H9 (cell line): ENCODE data around the gene MED25. TPM values are rescaled to one million over a fixed set of nuclear protein-coding genes. Genes with fewer than 3 reads are reported as not detected.
A peak's percentile ranks its signal among the peaks of the same experiment; 100 is the strongest.

Source experiments
- DNase-seq: peaks from one replicate; pipeline ENCODE4 v3.0.0-alpha.2; 2017
- H2AFZ ChIP-seq: one replicate; pipeline ENCODE4 v1.6.1; 2013; ENCODE audit warnings: mild to moderate bottlenecking, low read length, control low read depth, moderate library complexity
- H2AK5ac ChIP-seq: 2 replicates; pipeline ENCODE4 v1.6.1; 2013; ENCODE audit warnings: low read length, control low read depth, mixed read lengths; ENCODE audit not compliant: insufficient read length
- H2BK120ac ChIP-seq: one replicate; pipeline ENCODE4 v1.6.1; 2013; ENCODE audit warnings: low read depth, mild to moderate bottlenecking, low read length, control low read depth, inconsistent platforms; ENCODE audit not compliant: poor library complexity, severe bottlenecking
- H2BK12ac ChIP-seq: 2 replicates; pipeline ENCODE4 v1.6.1; 2013; ENCODE audit warnings: low read length, control low read depth, mixed read lengths, low read depth; ENCODE audit not compliant: insufficient read length
- H2BK15ac ChIP-seq: 2 replicates; pipeline ENCODE4 v1.6.1; 2013; ENCODE audit warnings: low read depth, low read length, control low read depth
- H2BK20ac ChIP-seq: one replicate; pipeline ENCODE4 v1.6.1; 2013; ENCODE audit warnings: low read depth, mild to moderate bottlenecking, low read length, control low read depth, inconsistent platforms; ENCODE audit not compliant: poor library complexity, severe bottlenecking
- H2BK5ac ChIP-seq: 2 replicates; pipeline ENCODE4 v1.6.1; 2013; ENCODE audit warnings: low read length, control low read depth, mixed read lengths; ENCODE audit not compliant: insufficient read length
- H3K14ac ChIP-seq: 2 replicates; pipeline ENCODE4 v1.6.1; 2013; ENCODE audit warnings: low read length, control low read depth; ENCODE audit not compliant: insufficient read depth
- H3K18ac ChIP-seq: 2 replicates; pipeline ENCODE4 v1.6.1; 2013; ENCODE audit warnings: low read depth, mild to moderate bottlenecking, mixed read lengths, low read length, control low read depth; ENCODE audit not compliant: insufficient read length
- H3K23ac ChIP-seq: 2 replicates; pipeline ENCODE4 v1.6.1; 2013; ENCODE audit warnings: low read length, control low read depth, mixed read lengths, low read depth; ENCODE audit not compliant: insufficient read length
- H3K23me2 ChIP-seq: 2 replicates; pipeline ENCODE4 v1.6.1; 2013; ENCODE audit warnings: low read depth, mild to moderate bottlenecking, mixed read lengths, low read length, control low read depth; ENCODE audit not compliant: insufficient read length, poor library complexity, severe bottlenecking
- H3K27ac ChIP-seq: 2 replicates; pipeline ENCODE4 v1.5.1; 2013; ENCODE audit warnings: low read length, control low read depth, mixed read lengths, low read depth; ENCODE audit not compliant: insufficient read length
- H3K27me3 ChIP-seq: 2 replicates; pipeline ENCODE4 v1.6.1; 2013; ENCODE audit warnings: low read length, control low read depth, inconsistent platforms; ENCODE audit not compliant: insufficient read depth
- H3K4ac ChIP-seq: 2 replicates; pipeline ENCODE4 v1.6.1; 2013; ENCODE audit warnings: low read depth, mild to moderate bottlenecking, control low read depth, inconsistent platforms, low read length, moderate library complexity
- H3K4me1 ChIP-seq: 2 replicates; pipeline ENCODE4 v1.6.1; 2013; ENCODE audit warnings: low read length, control low read depth, inconsistent platforms; ENCODE audit not compliant: insufficient read depth
- H3K4me2 ChIP-seq: 2 replicates; pipeline ENCODE4 v1.6.1; 2013; ENCODE audit warnings: low read length, control low read depth, mixed read lengths; ENCODE audit not compliant: insufficient read length, insufficient read depth
- H3K56ac ChIP-seq: 2 replicates; pipeline ENCODE4 v1.6.1; 2013; ENCODE audit warnings: low read depth, mild to moderate bottlenecking, mixed read lengths, low read length, control low read depth; ENCODE audit not compliant: insufficient read length
- H3K79me1 ChIP-seq: 2 replicates; pipeline ENCODE4 v1.6.1; 2013; ENCODE audit warnings: low read depth, mild to moderate bottlenecking, moderate library complexity, low read length, control low read depth, inconsistent platforms; ENCODE audit not compliant: insufficient read depth, poor library complexity, severe bottlenecking
- H3K79me2 ChIP-seq: 2 replicates; pipeline ENCODE4 v1.6.1; 2013; ENCODE audit warnings: low read length, control low read depth, inconsistent platforms; ENCODE audit not compliant: insufficient read depth
- H3K9ac ChIP-seq: 2 replicates; pipeline ENCODE4 v1.6.1; 2013; ENCODE audit warnings: low read length, control low read depth, mixed read lengths; ENCODE audit not compliant: insufficient read length; ENCODE audit errors: extremely low read depth
- H3K9me3 ChIP-seq: one replicate; pipeline ENCODE4 v1.6.1; 2013; ENCODE audit warnings: low read depth, low read length, inconsistent platforms; ENCODE audit not compliant: control insufficient read depth
- H3T11ph ChIP-seq: one replicate; pipeline ENCODE4 v1.6.1; 2013; ENCODE audit warnings: mild to moderate bottlenecking, low read length, control low read depth, inconsistent platforms
- H4K20me1 ChIP-seq: one replicate; pipeline ENCODE4 v1.6.1; 2013; ENCODE audit not compliant: control insufficient read depth, insufficient read length, insufficient read depth
- H4K5ac ChIP-seq: 2 replicates; pipeline ENCODE4 v1.6.1; 2013; ENCODE audit warnings: low read depth, mild to moderate bottlenecking, mixed read lengths, low read length, control low read depth; ENCODE audit not compliant: insufficient read length
- H4K8ac ChIP-seq: replicated peaks from 2 replicates; pipeline ENCODE4 v1.6.1; 2013; ENCODE audit warnings: low read length, control low read depth, mixed read lengths, low read depth; ENCODE audit not compliant: insufficient read length
- H4K91ac ChIP-seq: 2 replicates; pipeline ENCODE4 v1.6.1; 2013; ENCODE audit warnings: low read depth, mild to moderate bottlenecking, moderate library complexity, mixed read lengths, low read length, control low read depth; ENCODE audit not compliant: insufficient read length
- H3K27ac Mint-ChIP-seq, 3 experiments: 2 replicates in 2 of 3; 3 replicates in 1 of 3; pipeline ENCODE4 v1.8.0; 2020 to 2021; ENCODE audit warnings: mixed read lengths in 3 of 3, mild to moderate bottlenecking in 1 of 3, moderate library complexity in 1 of 3
- H3K27me3 Mint-ChIP-seq: 2 replicates; pipeline ENCODE4 v1.8.0; 2021; ENCODE audit warnings: low read depth, mild to moderate bottlenecking, moderate library complexity, mixed read lengths
- H3K36me3 Mint-ChIP-seq, 3 experiments: 2 replicates in 2 of 3; 3 replicates in 1 of 3; pipeline ENCODE4 v1.8.0; 2020 to 2021; ENCODE audit warnings: low read depth in 3 of 3, mixed read lengths in 3 of 3; ENCODE audit not compliant: insufficient read depth in 1 of 3
- H3K4me1 Mint-ChIP-seq, 2 experiments: 2 replicates each; pipeline ENCODE4 v1.8.0; 2020; ENCODE audit warnings: mixed read lengths in 2 of 2
- H3K4me3 Mint-ChIP-seq, 2 experiments: 2 replicates in 1 of 2; 3 replicates in 1 of 2; pipeline ENCODE4 v1.8.0; 2020 to 2021; ENCODE audit warnings: mild to moderate bottlenecking in 2 of 2, mixed read lengths in 2 of 2, moderate library complexity in 1 of 2
- H3K9me3 Mint-ChIP-seq, 2 experiments: 2 replicates in 1 of 2; 3 replicates in 1 of 2; pipeline ENCODE4 v1.8.0; 2020; ENCODE audit warnings: mild to moderate bottlenecking in 2 of 2, mixed read lengths in 2 of 2, moderate library complexity in 1 of 2
- WGBS: extraction: QIAGEN DNeasy Blood & Tissue Kit; methylation state at CpG from one replicate; pipeline ENCODE4 v1.1.7; 2013; ENCODE audit warnings: missing lambda C conversion rate, low lambda C conversion rate, mixed read lengths; ENCODE audit not compliant: insufficient read length; ENCODE audit errors: extremely low coverage; 5-methylcytosine and 5-hydroxymethylcytosine counted together
- total RNA-seq: library from RNA; stranded (reverse); gene quantifications from 2 replicates; pipeline ENCODE4 v1.2.1, GENCODE V29; 2021
- TF ChIP-seq, protein P1 (sequence below): fragments of 200-600 bp; sonication (generic); conservative IDR thresholded peaks from 3 replicates; pipeline ENCODE4 v1.8.0; 2021; ENCODE audit warnings: antibody characterized with exemption, mild to moderate bottlenecking

MED25 gene
- total RNA-seq, 1 experiment from 2014 or later: 77.5 TPM

DNA sequence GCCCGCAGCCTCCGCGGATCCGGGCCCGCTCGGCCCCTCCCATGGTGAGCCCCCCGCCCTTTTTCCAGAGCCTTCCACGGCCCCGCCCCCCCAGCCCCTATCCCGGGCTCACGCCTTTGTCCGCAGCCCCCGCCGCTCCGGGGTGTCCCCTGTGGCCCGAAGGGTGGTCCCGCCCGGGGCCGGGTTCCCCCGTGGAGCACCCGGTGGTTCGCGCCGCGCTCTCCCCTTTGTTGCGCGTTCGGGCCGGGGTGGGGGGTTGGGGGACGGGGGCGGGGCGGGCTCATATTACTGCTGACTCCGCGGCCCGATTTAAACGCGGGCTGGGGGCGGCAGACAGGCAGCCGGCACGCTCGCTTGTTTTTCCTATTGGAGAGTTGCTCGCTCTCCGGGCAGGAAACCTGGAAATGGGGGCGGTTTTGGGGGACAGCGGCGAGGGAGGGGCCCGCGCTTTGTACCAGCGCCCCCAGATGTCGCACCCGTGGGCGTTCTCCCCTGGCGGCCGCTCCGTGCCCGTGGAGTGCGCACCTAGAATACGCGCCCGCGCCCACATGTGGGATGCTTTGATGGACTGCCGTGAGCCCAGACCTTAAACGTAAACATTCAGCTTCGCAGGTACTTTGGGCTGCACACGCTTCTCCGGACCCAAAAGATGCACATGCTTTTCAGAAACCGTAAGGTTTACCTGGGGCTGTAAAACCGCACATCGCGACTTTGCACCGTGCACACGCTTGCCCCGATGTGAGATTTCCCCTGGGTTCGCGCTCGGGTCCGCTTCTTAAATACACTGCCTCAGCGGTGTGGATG is 33.6 kb downstream of the MED25 start:
- Histone ChIP-seq H4K20me1 (peaks cover 3% of the 10 kb centered on the region), H2BK20ac (no peak overlapping the region), H4K5ac (no peak overlapping the region), H2AFZ (no peak overlapping the region), H3K27ac (no peak overlapping the region), H3K27me3 (no peaks in the 10 kb centered on the region), H3K9me3 (no peaks in the 10 kb centered on the region), H3K79me2 (peaks cover 9% of the 10 kb centered on the region; the same call in 1 of the 2 replicates), H2BK12ac (no peak overlapping the region), H3K56ac (no peak overlapping the region), H3T11ph (no peak overlapping the region), H3K18ac (no peak overlapping the region), H2BK5ac (no peak overlapping the region), H3K9ac (peak overlapping the region; percentile 48), H2BK120ac (no peak overlapping the region), H2BK15ac (no peak overlapping the region), H3K4me1 (no peaks in the 10 kb centered on the region; the same call in 1 of the 2 replicates), H4K8ac (no peak overlapping the region), H3K23me2 (peaks cover 10% of the 10 kb centered on the region), H3K14ac (no peak overlapping the region), H3K23ac (no peak overlapping the region), H3K4ac (no peak overlapping the region), H3K79me1 (peaks cover 11% of the 10 kb centered on the region), H3K4me2 (peak overlapping the region; percentile 90), H2AK5ac (no peak overlapping the region), H4K91ac (no peak overlapping the region)
- Mint-ChIP-seq H3K27me3 (no peaks in the 10 kb centered on the region; the same call in none of the 2 replicates), H3K9me3 (peaks cover 0 to 4% of the 10 kb centered on the region in 2 experiments; a peak in 2 of 5 replicates), H3K4me3 (peak overlapping the region; percentile 80 to 81), H3K4me1 (peaks cover 22 to 27% of the 10 kb centered on the region in 2 experiments), H3K36me3 (peaks cover 33 to 52% (median 43%) of the 10 kb centered on the region in 3 experiments), H3K27ac (0 out of 7 replicates have a peak overlapping the region, but pooled peaks of 2 of the 3 experiments have one; percentile 22 to 35)
- no CpG with 5 or more reads among the region's 78 CpGs for WGBS
- TF ChIP-seq, protein P1, sequence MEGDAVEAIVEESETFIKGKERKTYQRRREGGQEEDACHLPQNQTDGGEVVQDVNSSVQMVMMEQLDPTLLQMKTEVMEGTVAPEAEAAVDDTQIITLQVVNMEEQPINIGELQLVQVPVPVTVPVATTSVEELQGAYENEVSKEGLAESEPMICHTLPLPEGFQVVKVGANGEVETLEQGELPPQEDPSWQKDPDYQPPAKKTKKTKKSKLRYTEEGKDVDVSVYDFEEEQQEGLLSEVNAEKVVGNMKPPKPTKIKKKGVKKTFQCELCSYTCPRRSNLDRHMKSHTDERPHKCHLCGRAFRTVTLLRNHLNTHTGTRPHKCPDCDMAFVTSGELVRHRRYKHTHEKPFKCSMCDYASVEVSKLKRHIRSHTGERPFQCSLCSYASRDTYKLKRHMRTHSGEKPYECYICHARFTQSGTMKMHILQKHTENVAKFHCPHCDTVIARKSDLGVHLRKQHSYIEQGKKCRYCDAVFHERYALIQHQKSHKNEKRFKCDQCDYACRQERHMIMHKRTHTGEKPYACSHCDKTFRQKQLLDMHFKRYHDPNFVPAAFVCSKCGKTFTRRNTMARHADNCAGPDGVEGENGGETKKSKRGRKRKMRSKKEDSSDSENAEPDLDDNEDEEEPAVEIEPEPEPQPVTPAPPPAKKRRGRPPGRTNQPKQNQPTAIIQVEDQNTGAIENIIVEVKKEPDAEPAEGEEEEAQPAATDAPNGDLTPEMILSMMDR: no peak
- DNase-seq: peak; percentile 82
